CD4-positive, alpha-beta T cell (primary cell): Measurements from ENCODE around the gene PDS5A. TPM values are rescaled to one million over a fixed set of nuclear protein-coding genes. Genes with fewer than 3 reads are reported as not detected.

Source experiments
- ATAC-seq: fragments of 200-7000 bp; cut with Tn5 transposase; one replicate; pipeline ENCODE4 v1.10.0; 2022; ENCODE audit warnings: mild to moderate bottlenecking; ENCODE audit not compliant: poor library complexity
- CTCF ChIA-PET: fragments of 350-600 bp; sonication (Branson Sonifier 250); formaldehyde crosslinking; loops from one replicate; lab custom pipeline; 2021; ENCODE audit warnings: antibody characterized with exemption, inconsistent platforms; lab: Charles Lee
- POLR2A ChIA-PET: fragments of 350-600 bp; sonication (Branson Sonifier 250); formaldehyde crosslinking; loops from one replicate; lab custom pipeline; 2021; ENCODE audit warnings: antibody characterized with exemption, inconsistent platforms; lab: Charles Lee
- DNase-seq, 14 experiments: peaks; one replicate each; pipeline ENCODE4 v3.0.0-alpha.2; 2013 to 2020; ENCODE audit warnings: mixed read lengths in 2 of 14
- H3K27ac ChIP-seq, 2 donors: one replicate each; pipeline versions ENCODE4 v1.5.1 to v1.7.0; 2013; ENCODE audit warnings: low read length in 2 of 2, low read depth in 1 of 2, mild to moderate bottlenecking in 1 of 2
- H3K27me3 ChIP-seq, 2 experiments: 1 replicate in 1 of 2; 2 replicates in 1 of 2; pipeline versions ENCODE4 v1.6.1 to v1.7.0; 2013; ENCODE audit warnings: low read length in 2 of 2, control low read depth in 1 of 2, mild to moderate bottlenecking in 1 of 2, moderate library complexity in 1 of 2; ENCODE audit not compliant: insufficient read depth in 2 of 2, control insufficient read depth in 1 of 2
- H3K36me3 ChIP-seq: one replicate; pipeline ENCODE4 v1.6.1; 2013; ENCODE audit warnings: low read length, control low read depth; ENCODE audit not compliant: insufficient read depth
- H3K4me1 ChIP-seq: one replicate; pipeline ENCODE4 v1.6.1; 2013; ENCODE audit warnings: low read length, control low read depth; ENCODE audit not compliant: insufficient read depth
- H3K4me3 ChIP-seq: one replicate; pipeline ENCODE4 v1.5.1; 2013; ENCODE audit warnings: mild to moderate bottlenecking, low read length, moderate library complexity
- H3K9me3 ChIP-seq, 2 experiments: 1 replicate in 1 of 2; 2 replicates in 1 of 2; pipeline versions ENCODE4 v1.6.1 to v1.7.0; 2013; ENCODE audit warnings: low read length in 2 of 2, mild to moderate bottlenecking in 2 of 2, control low read depth in 1 of 2, moderate library complexity in 1 of 2; ENCODE audit not compliant: control insufficient read depth in 1 of 2, insufficient read depth in 1 of 2
- H3K27ac Mint-ChIP-seq: one replicate; pipeline ENCODE4 v1.8.0; 2020; ENCODE audit warnings: mixed read lengths
- H3K27me3 Mint-ChIP-seq: one replicate; pipeline ENCODE4 v1.8.0; 2021; ENCODE audit warnings: mixed read lengths
- H3K36me3 Mint-ChIP-seq: one replicate; pipeline ENCODE4 v1.8.0; 2021; ENCODE audit warnings: low read depth, mixed read lengths
- H3K4me1 Mint-ChIP-seq: one replicate; pipeline ENCODE4 v1.8.0; 2021; ENCODE audit warnings: low read depth, mixed read lengths
- H3K4me3 Mint-ChIP-seq: one replicate; pipeline ENCODE4 v1.8.0; 2020; ENCODE audit warnings: mild to moderate bottlenecking, mixed read lengths
- H3K9me3 Mint-ChIP-seq: one replicate; pipeline ENCODE4 v1.8.0; 2020; ENCODE audit warnings: mixed read lengths
- intact Hi-C, 2 experiments: fragments of 100-400 bp; cut with DNase I in 1 of 2; cut with micrococcal nuclease in 1 of 2; formaldehyde crosslinking; loops; one replicate each; pipeline versions ENCODE4 v1.15.1 to v1.9.0; 2023 to 2025; cut with DNase I, micrococcal nuclease
- total RNA-seq, 174 experiments: library from RNA in 2 of 174; stranded (reverse) in 2 of 174; gene quantifications; one replicate each; pipeline ENCODE4 v1.2.3 and lab custom pipeline; 2021 to 2026
- TF ChIP-seq, protein P1 (sequence below): fragments of 200-600 bp; IDR thresholded peaks from one replicate; pipeline ENCODE4 v1.8.0; 2022; ENCODE audit warnings: antibody characterized with exemption, mild to moderate bottlenecking

PDS5A gene
- total RNA-seq, 2 experiments from 2014 or later = 80.0 to 80.6 TPM

DNA sequence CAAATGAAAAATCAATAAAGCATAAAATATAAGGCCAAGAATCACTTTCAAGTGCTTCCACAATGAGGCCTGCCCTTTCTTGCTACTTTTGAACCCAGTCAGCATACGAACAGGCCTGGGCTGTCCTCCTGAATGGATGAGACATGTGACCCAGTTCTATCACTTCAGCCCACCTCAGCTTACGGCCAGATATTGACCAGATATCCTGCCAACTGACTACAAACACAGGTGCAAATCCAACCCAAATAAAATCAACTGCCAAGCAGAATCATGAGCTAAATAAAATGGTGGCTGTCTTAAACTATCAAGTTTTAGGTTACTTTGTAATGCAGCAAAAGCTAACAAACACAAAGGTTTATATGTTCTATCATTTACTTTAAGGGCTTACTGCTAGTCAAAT lies 53.7 kb downstream of the PDS5A start:
- H3K4me1 Mint-ChIP-seq = peaks cover 12% of the 10 kb centered on the region
- no peak for ATAC-seq
- TF ChIP-seq, protein P1, sequence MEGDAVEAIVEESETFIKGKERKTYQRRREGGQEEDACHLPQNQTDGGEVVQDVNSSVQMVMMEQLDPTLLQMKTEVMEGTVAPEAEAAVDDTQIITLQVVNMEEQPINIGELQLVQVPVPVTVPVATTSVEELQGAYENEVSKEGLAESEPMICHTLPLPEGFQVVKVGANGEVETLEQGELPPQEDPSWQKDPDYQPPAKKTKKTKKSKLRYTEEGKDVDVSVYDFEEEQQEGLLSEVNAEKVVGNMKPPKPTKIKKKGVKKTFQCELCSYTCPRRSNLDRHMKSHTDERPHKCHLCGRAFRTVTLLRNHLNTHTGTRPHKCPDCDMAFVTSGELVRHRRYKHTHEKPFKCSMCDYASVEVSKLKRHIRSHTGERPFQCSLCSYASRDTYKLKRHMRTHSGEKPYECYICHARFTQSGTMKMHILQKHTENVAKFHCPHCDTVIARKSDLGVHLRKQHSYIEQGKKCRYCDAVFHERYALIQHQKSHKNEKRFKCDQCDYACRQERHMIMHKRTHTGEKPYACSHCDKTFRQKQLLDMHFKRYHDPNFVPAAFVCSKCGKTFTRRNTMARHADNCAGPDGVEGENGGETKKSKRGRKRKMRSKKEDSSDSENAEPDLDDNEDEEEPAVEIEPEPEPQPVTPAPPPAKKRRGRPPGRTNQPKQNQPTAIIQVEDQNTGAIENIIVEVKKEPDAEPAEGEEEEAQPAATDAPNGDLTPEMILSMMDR = no peak
- POLR2A ChIA-PET = interaction anchor here (0.6 kb wide), 1 partner anchor 46 kb away, joined by 3 read pairs; no protein-coding TSS in a partner anchor
- Histone ChIP-seq H3K9me3 (no peaks in the 10 kb centered on the region), H3K27ac (no peak overlapping the region), H3K27me3 (no peaks in the 10 kb centered on the region), H3K36me3 (peaks cover 42% of the 10 kb centered on the region), H3K4me1 (peaks cover 3% of the 10 kb centered on the region), H3K4me3 (no peak overlapping the region)
- no peak for DNase-seq
- no peaks in the 10 kb centered on the region for H3K9me3 Mint-ChIP-seq
- H3K4me3 Mint-ChIP-seq = no peak overlapping the region
- peak overlapping the region; percentile 12 for H3K27ac Mint-ChIP-seq
- H3K36me3 Mint-ChIP-seq = peaks cover 76% of the 10 kb centered on the region
- intact Hi-C loops = no loop called here
- CTCF ChIA-PET = no interaction called here
- H3K27me3 Mint-ChIP-seq = no peaks in the 10 kb centered on the region

DNA sequence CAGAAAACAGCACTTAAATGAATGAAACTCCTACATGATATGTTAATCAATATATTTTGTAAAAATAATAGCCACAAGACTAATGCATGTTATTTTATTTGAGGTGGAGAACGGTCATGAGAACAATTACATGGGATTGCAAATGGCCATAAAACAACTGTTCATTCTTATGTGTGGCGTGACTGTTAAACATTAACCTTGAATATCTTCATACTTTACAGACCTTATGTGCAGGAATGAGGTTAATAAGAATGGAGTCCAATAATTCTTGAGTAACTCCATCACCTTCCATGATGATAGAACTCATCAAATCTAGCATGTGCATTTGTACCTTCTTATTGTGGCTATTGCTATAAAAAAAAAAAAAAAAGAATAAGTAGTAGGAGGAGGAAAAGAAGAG lies 55.3 kb downstream of the PDS5A start:
- CTCF ChIA-PET = no interaction called here
- Histone ChIP-seq H3K27me3 (no peaks in the 10 kb centered on the region), H3K4me3 (no peak overlapping the region), H3K9me3 (no peaks in the 10 kb centered on the region), H3K4me1 (peaks cover 3% of the 10 kb centered on the region), H3K36me3 (peaks cover 50% of the 10 kb centered on the region), H3K27ac (no peak overlapping the region)
- ATAC-seq (no peak), DNase-seq (no peak)
- no peaks in the 10 kb centered on the region for H3K9me3 Mint-ChIP-seq
- TF ChIP-seq, protein P1 = no peak
- intact Hi-C loops = no loop called here
- H3K4me1 Mint-ChIP-seq = peaks cover 4% of the 10 kb centered on the region
- POLR2A ChIA-PET = no interaction called here
- no peak overlapping the region for H3K4me3 Mint-ChIP-seq
- no peaks in the 10 kb centered on the region for H3K27me3 Mint-ChIP-seq
- no peak overlapping the region for H3K27ac Mint-ChIP-seq
- peaks cover 74% of the 10 kb centered on the region for H3K36me3 Mint-ChIP-seq

DNA sequence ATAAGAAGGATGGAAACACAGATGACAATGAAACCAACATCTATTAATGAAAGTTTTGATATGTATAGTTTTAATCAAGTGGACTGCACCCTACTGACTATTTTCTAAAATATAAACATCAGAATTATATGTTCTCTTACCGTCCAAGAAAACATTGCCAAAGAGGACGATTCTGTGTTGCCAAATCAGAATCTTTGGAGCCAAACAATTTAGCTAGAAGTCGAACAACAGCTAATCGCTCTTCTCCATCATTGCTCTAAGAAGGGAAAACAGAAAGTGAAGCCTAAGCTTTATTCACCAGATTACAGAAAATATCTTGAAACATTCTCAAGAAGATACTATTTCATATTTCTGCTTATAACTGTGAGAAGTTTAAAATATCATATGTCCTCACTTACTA lies 64.2 kb downstream of the PDS5A start:
- H3K4me3 ChIP-seq = no peak overlapping the region
- no peaks in the 10 kb centered on the region for H3K9me3 Mint-ChIP-seq
- no peaks in the 10 kb centered on the region for H3K4me1 ChIP-seq
- H3K36me3 Mint-ChIP-seq = peaks cover 78% of the 10 kb centered on the region
- no peak overlapping the region for H3K4me3 Mint-ChIP-seq
- no peak overlapping the region for H3K27ac Mint-ChIP-seq
- no peak for DNase-seq
- H3K9me3 ChIP-seq = no peaks in the 10 kb centered on the region
- H3K36me3 ChIP-seq = peaks cover 85% of the 10 kb centered on the region
- H3K27me3 Mint-ChIP-seq = no peaks in the 10 kb centered on the region
- TF ChIP-seq, protein P1 = no peak
- intact Hi-C loops = no loop called here
- no peaks in the 10 kb centered on the region for H3K27me3 ChIP-seq
- no peak for ATAC-seq
- H3K4me1 Mint-ChIP-seq = no peaks in the 10 kb centered on the region
- CTCF ChIA-PET = interaction anchor here (1.2 to 1.4 kb wide), 2 partner anchors 17 to 65 kb away, joined by 3 read pairs; no protein-coding TSS in a partner anchor
- POLR2A ChIA-PET = interaction anchor here (0.7 kb wide), 1 partner anchor 622 kb away, joined by 3 read pairs; no protein-coding TSS in a partner anchor
- H3K27ac ChIP-seq = no peak overlapping the region
